ENCODE results near the gene IL36G.

IL36G gene

DNA sequence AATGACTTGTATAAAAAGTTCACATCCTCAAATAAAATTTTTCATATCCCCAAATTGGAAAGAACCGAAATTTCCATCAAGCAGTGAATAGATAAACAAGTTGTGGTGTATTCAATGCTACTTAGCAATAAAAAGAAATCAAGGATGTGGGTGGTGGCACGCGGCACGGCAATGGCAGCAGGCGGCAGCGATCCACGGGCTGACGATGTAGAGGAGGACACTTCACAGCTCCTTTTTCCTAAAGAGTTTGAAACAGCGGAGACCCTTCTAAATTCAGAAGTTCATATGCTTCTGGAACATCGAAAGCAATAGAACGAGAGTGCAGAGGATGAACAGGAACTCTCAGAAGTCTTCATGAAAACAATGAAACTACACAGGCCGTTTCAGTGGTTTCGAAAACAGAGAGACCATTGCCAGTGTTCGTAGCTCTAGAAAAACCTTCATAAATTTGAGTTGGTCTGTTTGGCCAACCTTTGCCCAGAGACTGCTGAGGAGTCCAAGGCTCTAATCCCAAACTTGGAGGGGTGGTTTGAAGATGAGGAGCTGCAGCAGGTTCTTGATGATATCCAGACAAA, 17.6 kb downstream of the IL36G start:
- DNase-seq (ENCODE audit: insufficient read length, low spot score) = no peak
- FAIRE-seq = no peak
- no peak for TF ChIP-seq POLR2A (IDR thresholded peaks at IDR 0.05; ENCODE audit: low read depth, low read length)

DNA sequence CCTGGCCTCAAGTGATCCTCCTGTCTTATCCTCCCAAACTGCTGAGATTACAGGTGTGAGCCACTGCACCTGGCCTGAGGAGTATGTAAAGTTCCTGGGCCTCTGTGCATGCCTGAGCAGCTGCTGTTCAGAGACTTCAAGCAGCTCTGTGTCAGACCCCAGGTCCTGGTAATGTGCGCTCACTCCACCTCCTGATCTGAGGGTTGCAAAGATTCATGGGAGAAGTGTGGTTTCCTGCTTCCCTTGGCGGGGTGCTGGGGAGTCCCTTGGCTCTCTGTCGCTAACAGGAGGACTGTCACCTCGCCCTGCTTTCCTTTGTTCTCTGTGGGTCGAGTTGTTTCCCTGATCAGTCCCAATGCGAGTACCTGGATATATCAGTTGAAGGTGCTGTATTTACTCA, 18.8 kb downstream of the IL36G start:
- FAIRE-seq = no peak
- TF ChIP-seq POLR2A (IDR thresholded peaks at IDR 0.05; ENCODE audit: low read depth, low read length) = no peak

DNA sequence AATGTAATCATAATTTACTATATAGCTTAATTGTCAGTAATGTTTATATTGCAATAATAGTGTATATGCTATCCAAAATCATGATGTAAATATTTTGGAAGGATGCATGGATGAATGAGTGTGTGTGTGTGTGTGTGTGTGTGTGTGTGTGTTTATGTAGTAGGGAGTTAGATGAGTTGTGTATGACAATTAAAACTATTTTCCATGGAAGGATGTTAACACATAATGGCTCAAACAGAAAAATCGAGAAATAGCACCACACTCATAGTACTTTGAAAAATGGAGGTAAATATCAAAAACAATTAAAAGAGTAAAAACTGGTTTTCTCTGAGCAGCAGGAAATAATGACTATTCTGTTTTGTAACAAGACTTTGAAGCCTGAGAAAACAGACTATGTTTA, 19.3 kb downstream of the IL36G start:
- TF ChIP-seq POLR2A (IDR thresholded peaks at IDR 0.05; ENCODE audit: low read depth, low read length) = no peak
- FAIRE-seq (no peak), DNase-seq (ENCODE audit: insufficient read length, low spot score) (no peak)

More for the DNA sequence above, 18.8 kb downstream of the IL36G start:
- no peak for DNase-seq (ENCODE audit: insufficient read length, low spot score)

DNA sequence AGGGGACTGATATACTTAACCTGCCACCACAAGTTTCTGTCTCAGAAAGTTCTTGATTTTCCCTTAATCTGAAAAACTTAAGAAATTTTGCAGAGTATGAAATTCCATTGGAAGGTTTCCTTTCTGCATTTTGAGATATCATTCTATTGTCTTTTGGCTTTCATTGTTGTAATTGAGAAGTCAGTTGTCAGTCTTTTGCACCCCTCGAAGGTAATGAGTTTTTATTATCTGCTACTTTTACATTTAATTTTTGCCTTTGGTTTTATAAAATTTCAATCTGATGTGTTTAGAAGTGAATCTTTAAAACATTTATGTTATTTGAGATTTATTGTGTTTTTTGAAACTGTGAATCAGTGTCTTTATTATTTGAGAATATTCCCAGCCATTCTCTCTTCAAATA, 22.6 kb downstream of the IL36G start:
- no peak for FAIRE-seq
- TF ChIP-seq POLR2A (IDR thresholded peaks at IDR 0.05; ENCODE audit: low read depth, low read length) = no peak

DNA sequence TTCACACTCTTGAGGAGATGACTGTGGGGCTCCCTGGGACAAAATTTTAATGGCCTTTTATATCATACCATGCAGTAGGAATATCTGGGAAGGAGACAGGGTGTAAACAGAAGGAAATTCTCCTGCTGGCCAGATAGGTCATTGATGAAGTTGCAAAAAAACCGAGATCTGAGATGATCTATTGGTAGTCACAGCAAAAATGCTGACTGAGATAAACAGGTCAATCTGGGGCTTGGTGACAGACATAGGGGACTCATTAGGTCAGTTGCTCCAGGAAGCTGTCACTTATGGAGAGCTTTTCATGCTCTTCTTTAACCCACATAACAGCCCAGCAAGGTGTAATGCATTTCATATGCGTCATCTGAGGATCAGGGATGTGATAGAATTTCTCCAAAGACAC, 24.9 kb downstream of the IL36G start:
- DNase-seq (ENCODE audit: insufficient read length, low spot score) = no peak
- TF ChIP-seq POLR2A (IDR thresholded peaks at IDR 0.05; ENCODE audit: low read depth, low read length) = no peak
- no peak for FAIRE-seq

More for the DNA sequence above, 22.6 kb downstream of the IL36G start:
- no peak for DNase-seq (ENCODE audit: insufficient read length, low spot score)

DNA sequence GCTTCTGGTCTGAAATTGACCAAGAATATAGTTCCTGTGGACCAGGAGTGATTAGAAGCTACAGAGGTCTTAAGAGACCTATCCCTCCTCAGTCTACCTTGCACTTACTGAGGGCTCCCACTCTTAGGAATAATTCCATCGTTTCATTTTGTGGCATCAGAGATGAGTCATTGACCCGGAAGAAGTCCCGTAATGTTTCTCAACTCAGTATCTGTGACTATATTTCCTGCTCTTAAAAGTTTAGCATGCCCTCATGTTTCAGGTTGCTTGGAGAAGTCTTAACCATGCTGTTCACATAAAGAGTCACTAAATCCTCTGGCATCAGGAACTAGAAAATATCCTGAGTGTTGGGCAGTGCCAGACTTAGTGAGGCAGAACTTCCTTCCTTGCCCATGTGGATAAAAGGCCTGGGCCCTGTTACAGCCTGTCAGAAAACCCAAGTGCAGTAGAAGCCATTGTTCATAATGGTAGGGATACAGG, 27.3 kb downstream of the IL36G start, which contains the start of gene IL36A:
Gene IL36A, plus strand, starts transcription at position 430 of the 480 bp plus-strand sequence. CDS start 413 bp downstream, outside the sequence.
- DNase-seq (ENCODE audit: insufficient read length, low spot score) (no peak), FAIRE-seq (no peak)
- TF ChIP-seq POLR2A (IDR thresholded peaks at IDR 0.05; ENCODE audit: low read depth, low read length) = no peak

DNA sequence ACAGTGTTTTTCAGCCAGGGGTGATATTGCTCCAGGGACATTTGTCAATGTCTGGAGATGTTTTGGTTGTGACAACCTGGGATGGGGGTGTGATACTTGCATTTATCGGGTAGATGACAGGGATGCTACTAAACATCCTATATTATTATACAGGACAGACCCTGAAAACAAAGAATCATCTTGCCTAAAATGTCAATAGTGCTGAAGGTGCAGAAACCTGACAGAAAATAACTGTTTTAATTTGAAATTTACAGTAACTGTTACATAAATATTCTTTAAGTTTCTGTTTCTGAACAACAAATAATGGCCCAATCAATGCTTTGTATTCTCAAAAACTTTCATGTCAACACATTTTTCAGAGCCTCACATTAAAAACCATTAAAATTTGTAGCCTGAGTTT, 29.4 kb downstream of the IL36G start:
- FAIRE-seq (no peak), DNase-seq (ENCODE audit: insufficient read length, low spot score) (no peak)
- TF ChIP-seq POLR2A (IDR thresholded peaks at IDR 0.05; ENCODE audit: low read depth, low read length) = no peak

DNA sequence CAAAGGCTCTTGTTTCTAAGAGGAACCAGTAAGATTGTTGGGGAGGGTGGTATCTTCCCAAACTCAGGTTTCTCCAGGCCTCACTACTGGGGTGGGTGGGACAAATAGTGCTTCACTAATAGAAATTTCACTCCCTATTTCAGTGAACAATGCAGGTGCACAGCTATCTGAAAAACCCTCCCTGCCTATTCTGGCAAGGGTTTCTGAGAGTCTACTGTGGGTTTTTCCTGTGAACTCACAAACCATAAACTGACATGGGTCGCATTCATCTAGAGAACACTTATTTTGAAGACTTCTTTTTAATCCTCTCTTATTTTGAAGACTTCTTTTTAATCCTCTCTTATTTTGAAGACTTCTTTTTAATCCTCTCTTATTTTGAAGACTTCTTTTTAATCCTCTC, 31.8 kb downstream of the IL36G start:
- TF ChIP-seq POLR2A (IDR thresholded peaks at IDR 0.05; ENCODE audit: low read depth, low read length) = no peak
- DNase-seq (ENCODE audit: insufficient read length, low spot score) = no peak
- no peak for FAIRE-seq

DNA sequence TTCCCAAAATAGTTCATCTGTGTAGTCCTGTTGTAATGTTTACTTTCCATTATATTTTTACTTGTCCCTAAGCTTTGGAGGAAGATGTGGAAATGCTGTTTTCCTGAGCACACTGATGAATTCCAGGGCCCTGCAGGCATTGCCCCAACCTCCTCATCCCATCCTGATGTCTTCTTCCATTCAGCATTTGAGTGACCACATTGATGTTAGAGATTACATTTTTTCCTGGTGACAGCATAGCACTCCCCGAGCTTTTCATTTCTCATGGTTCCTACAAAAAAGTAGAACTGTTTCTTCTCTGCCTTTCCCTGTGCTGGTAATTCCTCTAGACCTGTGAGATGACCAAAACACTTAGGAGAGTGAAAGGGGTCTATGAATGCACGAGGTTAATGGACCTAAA, 32.3 kb downstream of the IL36G start:
- no peak for DNase-seq (ENCODE audit: insufficient read length, low spot score)
- TF ChIP-seq POLR2A (IDR thresholded peaks at IDR 0.05; ENCODE audit: low read depth, low read length) = no peak
- FAIRE-seq = peak; percentile 20

DNA sequence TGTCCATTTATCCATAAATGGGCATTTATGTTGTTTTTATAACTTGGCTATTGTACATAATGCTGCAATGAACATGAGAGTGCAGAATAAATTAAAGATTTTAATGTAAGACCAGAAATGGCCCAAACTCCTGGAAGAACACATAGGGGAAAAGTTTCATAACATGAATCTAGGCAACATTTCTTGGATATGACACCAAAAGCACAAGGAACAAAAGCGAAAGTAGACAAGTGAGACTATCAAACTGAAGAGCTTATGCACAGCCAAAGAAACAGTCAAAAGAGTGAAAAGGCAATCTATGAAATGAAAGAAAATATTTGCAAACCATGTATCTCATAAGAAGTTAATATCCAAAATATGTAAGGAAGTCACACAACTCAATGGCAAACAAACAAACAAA, 33.3 kb downstream of the IL36G start:
- FAIRE-seq (no peak), DNase-seq (ENCODE audit: insufficient read length, low spot score) (no peak)
- TF ChIP-seq POLR2A (IDR thresholded peaks at IDR 0.05; ENCODE audit: low read depth, low read length) = no peak

DNA sequence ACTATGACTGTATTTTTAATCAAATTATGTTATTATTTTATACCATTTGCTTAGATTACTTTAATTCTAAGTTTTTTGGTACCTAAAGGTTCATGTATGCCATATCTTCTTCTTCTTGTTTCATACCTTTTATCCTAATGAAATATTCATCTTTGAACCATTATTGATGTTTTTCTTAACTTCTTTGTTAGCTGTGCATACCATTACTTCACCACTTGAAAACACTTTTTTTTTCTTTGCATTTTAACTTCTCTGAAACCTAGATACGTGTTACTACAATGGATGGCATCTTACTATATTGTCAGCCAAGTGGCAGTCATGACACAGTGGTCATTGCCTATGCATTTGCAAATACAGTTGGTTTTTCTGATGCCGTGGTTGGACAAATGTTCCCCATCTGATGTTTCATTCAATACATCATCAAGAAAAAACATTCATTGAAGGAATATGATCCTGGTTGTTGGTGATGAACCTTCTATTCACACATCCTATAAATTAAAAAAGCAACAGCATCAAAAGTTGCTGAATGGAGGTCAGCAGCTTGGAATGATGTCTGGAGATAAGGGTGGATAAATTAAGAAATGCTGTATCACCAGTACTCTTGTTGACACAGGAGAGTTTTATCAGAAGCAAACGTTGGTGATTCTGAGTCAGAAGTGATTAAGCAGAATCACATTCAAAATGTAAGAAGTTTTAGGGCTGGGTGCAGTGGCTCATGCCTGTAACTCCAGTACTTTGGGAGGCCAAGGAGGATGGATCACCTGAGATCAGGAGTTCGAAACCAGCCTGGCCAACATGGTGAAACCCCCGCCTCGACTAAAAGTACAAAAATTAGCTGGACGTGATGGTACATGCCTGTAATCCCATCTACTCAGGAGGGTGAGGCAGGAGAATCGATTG, 34.9 kb downstream of the IL36G start:
- DNase-seq (ENCODE audit: insufficient read length, low spot score) (peak; percentile 16), FAIRE-seq (peak; percentile 81)
- no peak for TF ChIP-seq POLR2A (IDR thresholded peaks at IDR 0.05; ENCODE audit: low read depth, low read length)

DNA sequence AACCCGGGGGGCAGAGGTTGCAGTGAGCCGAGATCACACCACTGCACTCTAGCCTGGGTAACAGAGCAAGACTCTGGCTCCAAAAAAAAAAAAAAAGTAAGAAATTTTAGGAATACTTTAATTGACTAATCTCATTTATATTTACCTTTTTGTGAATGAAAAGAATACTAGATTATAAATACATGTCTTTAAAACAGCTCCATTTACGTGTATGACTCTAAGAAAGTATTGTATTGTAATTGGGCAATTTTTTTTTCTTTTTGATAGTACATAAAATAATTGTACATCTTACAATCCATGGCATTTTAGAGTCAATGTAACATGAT, 35.5 kb downstream of the IL36G start:
- FAIRE-seq = no peak
- TF ChIP-seq POLR2A (IDR thresholded peaks at IDR 0.05; ENCODE audit: low read depth, low read length) = no peak

DNA sequence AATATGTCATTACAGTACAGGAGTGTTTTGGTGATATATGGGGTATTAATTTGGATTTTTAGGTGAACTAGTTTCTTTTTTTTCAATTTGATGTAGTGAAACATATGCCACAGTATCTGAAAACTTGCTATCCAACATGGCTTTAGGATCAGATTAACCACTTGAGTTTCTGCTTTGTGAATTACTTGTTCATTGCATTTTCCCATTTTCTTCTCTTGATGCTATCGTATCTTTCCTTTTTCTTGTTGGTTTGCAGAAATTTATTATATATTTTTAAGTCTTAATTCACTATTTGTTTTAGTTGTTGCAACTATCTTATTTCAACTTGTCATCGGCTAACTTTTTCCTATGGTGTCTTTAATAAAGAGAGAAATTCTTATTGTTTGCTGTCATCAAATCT, 36.3 kb downstream of the IL36G start:
- DNase-seq (ENCODE audit: insufficient read length, low spot score) = no peak
- no peak for FAIRE-seq
- no peak for TF ChIP-seq POLR2A (IDR thresholded peaks at IDR 0.05; ENCODE audit: low read depth, low read length)

More for the DNA sequence above, 35.5 kb downstream of the IL36G start:
- no peak for DNase-seq (ENCODE audit: insufficient read length, low spot score)

DNA sequence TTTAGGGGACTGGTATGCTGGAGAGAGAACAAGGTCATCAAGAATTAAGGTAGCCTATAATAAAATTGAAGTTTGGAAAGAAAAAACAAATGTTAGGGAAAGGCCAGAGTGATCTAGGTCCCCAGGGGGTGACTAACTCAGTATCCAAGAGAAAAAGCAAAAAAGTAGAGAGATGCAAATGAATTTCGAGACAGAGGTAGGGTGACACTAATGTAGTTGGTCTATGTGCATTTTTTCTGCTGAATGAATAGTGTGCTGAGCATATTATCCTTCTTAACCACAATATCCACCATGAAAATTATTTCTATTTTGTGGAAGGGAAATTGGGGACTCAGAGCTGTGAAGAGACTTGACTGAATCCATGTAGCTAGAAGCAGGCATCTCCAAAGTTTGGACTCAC, 37.2 kb downstream of the IL36G start:
- DNase-seq (ENCODE audit: insufficient read length, low spot score) (no peak), FAIRE-seq (no peak)
- no peak for TF ChIP-seq POLR2A (IDR thresholded peaks at IDR 0.05; ENCODE audit: low read depth, low read length)

DNA sequence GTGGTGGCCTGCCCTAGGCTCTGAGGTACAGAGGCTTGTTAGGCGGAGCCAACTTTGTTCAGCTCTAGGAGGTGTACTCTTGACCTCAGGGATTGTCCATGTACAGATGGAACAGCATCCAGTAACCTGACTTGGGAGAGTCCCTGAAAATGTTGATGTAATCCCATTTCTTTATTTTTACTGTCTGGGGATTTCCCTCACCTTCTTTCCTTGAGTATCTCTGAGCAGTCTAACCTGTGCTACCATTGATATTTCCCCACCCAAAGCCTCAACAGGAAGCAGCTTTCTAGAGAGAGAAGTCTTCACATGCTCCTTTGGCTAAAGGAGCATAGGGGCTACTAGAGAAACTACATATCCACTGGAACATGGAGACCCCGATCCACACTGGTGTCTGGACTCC, 37.8 kb downstream of the IL36G start:
- FAIRE-seq = no peak
- no peak for DNase-seq (ENCODE audit: insufficient read length, low spot score)
- TF ChIP-seq POLR2A (IDR thresholded peaks at IDR 0.05; ENCODE audit: low read depth, low read length) = no peak

All from H54 (cell line).